HepG2 (cell line): ENCODE data around the gene BCL2L2. TPM values are rescaled to one million over a fixed set of nuclear protein-coding genes. Genes with fewer than 3 reads are reported as not detected.

Experiments used
- BORCS8-MEF2B ChIP-seq: sonication (generic); formaldehyde crosslinking; IDR thresholded peaks from 2 replicates; pipeline ENCODE4 v1.8.0; 2022; ENCODE audit warnings: mild to moderate bottlenecking, missing genetic modification reagents
- E2F2 ChIP-seq: sonication (generic); formaldehyde crosslinking; IDR thresholded peaks from 2 replicates; pipeline ENCODE4 v1.4.0; 2020; ENCODE audit warnings: missing genetic modification reagents, borderline replicate concordance
- EEA1 ChIP-seq: sonication (generic); formaldehyde crosslinking; IDR thresholded peaks from 2 replicates; pipeline ENCODE4 v1.5.1; 2020; ENCODE audit warnings: mild to moderate bottlenecking, missing genetic modification reagents, borderline replicate concordance
- JUN ChIP-seq: sonication (generic); formaldehyde crosslinking; IDR thresholded peaks from 2 replicates; pipeline ENCODE4 v1.4.0; 2020; ENCODE audit warnings: mild to moderate bottlenecking, missing genetic modification reagents
- LRRFIP1 ChIP-seq: sonication (generic); formaldehyde crosslinking; conservative IDR thresholded peaks from 2 replicates; pipeline ENCODE4 v1.4.0; 2020; ENCODE audit warnings: missing genetic modification reagents
- MAX ChIP-seq: IDR thresholded peaks from 2 replicates; pipeline ENCODE4 v1.6.1; 2012; ENCODE audit warnings: inconsistent platforms
- ONECUT2 ChIP-seq: sonication (generic); formaldehyde crosslinking; IDR thresholded peaks from 2 replicates; pipeline ENCODE4 v1.4.0; 2020; ENCODE audit warnings: missing genetic modification reagents
- POGK ChIP-seq: sonication (generic); formaldehyde crosslinking; conservative IDR thresholded peaks from 2 replicates; pipeline ENCODE4 v1.8.0; 2022; ENCODE audit warnings: mild to moderate bottlenecking, moderate library complexity, missing genetic modification reagents
- SNAPC5 ChIP-seq: sonication (generic); formaldehyde crosslinking; IDR thresholded peaks from 2 replicates; pipeline ENCODE4 v1.8.1; 2023; ENCODE audit warnings: mild to moderate bottlenecking, missing genetic modification reagents, borderline replicate concordance
- TRIM24 ChIP-seq: sonication (generic); formaldehyde crosslinking; IDR thresholded peaks from 2 replicates; pipeline ENCODE4 v1.8.0; 2022; ENCODE audit warnings: mild to moderate bottlenecking, missing genetic modification reagents
- ZBTB43 ChIP-seq: sonication (generic); formaldehyde crosslinking; conservative IDR thresholded peaks from 2 replicates; pipeline ENCODE4 v1.4.0; 2020; ENCODE audit warnings: missing genetic modification reagents
- ZKSCAN1 ChIP-seq: fragments of 150-350 bp; IDR thresholded peaks from 2 replicates; pipeline ENCODE4 v1.6.1; 2014; ENCODE audit warnings: low read length
- ZNF407 ChIP-seq: sonication (generic); formaldehyde crosslinking; IDR thresholded peaks from one replicate; pipeline ENCODE4 v1.5.1; 2020; ENCODE audit warnings: mild to moderate bottlenecking, missing genetic modification reagents; ENCODE audit errors: not compliant biosample characterization
- polyA plus RNA-seq, 8 experiments: library from polyadenylated mRNA; depleted of rRNA in 3 of 8; stranded (reverse) in 7 of 8; unstranded in 1 of 8; fragments of >200 nt; fragmentation: Illumina TruSeq in 4 of 8; extraction: Trizol in 4 of 8; gene quantifications; 2 replicates each; pipeline versions ENCODE4 v1.2.1 to v1.2.3, GENCODE V29; 2011 to 2016; ENCODE audit warnings: low read depth in 4 of 8, missing spikeins in 1 of 8, mixed read lengths in 1 of 8; ENCODE audit not compliant: insufficient read depth in 1 of 8
- total RNA-seq, 5 experiments: library from RNA; depleted of rRNA; stranded (reverse); fragments of >200 nt; fragmentation: Illumina TruSeq; extraction: Trizol; gene quantifications; 2 replicates each; pipeline ENCODE4 v1.2.3, GENCODE V29; 2016; ENCODE audit warnings: low read depth in 1 of 5

BCL2L2 gene
- total and polyA plus RNA-seq, 2 of the 13 experiments (the other 11 are each of a cell fraction or from before 2014, with no cell fraction given) = 28.1 to 49.8 TPM

- TF ChIP-seq LRRFIP1 (CRISPR knock-in tag) (0 out of 2 replicates have a peak, but pooled peaks have one; percentile 37), EEA1 (CRISPR knock-in tag) (no peak), MAX (no peak), ZNF407 (CRISPR knock-in tag) (no peak), ONECUT2 (CRISPR knock-in tag) (no peak), E2F2 (no peak), JUN (CRISPR knock-in tag) (0 out of 2 replicates have a peak, but pooled peaks have one; percentile 19), BORCS8-MEF2B (CRISPR knock-in tag) (no peak; the same call in 1 of the 2 replicates), POGK (CRISPR knock-in tag) (0 out of 2 replicates have a peak, but pooled peaks have one; percentile 7), TRIM24 (no peak), ZBTB43 (CRISPR knock-in tag) (no peak), SNAPC5 (CRISPR knock-in tag) (no peak), ZKSCAN1 (no peak)
Measured at GRCh38 chr14:23300687-23301223, 5.9 kb upstream of the BCL2L2 start (continued).
